Measurements from ENCODE around the gene CNOT4.

CNOT4 gene

DNA sequence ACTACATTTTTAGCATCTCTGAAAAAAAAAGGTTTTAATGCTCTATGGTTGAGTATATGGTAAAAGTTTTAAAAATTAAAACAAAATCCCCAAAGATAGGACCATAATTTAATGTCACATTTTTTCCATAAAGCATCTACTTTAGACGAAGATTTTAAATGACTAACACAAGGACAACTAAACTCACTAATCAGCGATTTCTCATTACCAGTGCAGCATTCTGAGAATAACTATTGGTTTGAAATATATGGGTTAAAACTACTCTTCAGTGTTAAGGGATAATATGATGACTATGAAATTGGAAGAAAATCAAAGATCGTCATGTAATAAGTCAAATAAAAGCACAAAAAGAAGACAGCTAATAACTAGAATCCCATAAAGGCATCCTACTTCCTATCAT is 118.4 kb downstream of the CNOT4 start:
- DNase-seq, result no peak

DNA sequence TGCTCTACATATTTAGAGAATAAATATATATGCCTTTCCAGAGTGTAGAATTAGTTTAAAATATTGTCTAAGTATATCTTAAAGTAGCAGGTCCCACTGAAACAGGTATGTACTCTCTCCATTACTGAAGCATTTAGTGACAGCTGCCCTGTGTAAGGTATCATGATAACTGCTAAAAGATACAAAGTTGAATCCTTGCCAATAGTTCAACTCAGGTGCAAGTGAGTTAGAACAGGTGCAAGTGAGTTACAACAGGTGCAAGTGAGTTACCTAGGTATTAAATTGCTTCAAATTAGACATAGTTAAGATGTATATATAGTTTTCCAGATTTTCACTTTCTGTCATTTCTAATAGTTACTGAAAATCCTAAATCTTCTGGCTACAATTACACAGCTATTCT is 119.1 kb downstream of the CNOT4 start:
- no peak for DNase-seq

DNA sequence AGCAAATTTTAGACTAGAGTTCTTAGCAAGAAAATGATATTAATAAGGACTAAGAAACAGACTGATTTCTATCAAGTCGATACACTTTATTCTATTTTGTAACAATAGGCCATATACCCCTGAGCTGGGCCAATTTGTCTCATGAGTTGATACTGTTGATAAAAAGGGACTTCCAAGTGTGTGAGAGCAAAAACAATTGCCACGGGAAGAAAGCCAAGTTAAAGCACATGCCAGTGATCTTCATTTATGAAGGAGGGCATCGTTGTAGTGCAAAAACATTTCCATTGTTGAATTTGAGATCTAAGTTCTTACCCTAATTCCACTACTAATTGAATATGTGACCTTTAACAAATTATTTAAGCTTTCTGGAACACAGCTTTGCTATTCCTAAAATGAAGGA is 119.9 kb downstream of the CNOT4 start:
- no peak for DNase-seq

DNA sequence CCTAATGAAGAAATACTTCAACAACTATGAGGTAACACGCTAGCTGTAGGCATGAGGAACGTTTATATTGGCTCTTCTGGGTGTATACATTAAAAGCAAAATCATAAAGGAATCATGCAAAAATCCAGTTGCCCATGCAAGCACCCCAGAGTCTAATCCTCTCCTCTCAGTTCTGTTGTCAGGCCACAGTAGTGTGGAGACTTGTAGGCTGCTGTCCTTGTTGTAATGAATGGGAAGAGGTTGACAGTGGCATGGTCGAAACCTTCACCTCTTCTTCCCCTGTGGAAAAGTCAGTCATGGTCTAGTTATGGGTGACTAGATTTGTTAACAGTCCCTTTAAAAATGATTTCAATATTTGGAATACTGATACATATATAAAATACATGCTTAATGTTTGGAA is 121.3 kb downstream of the CNOT4 start:
- no peak for DNase-seq

DNA sequence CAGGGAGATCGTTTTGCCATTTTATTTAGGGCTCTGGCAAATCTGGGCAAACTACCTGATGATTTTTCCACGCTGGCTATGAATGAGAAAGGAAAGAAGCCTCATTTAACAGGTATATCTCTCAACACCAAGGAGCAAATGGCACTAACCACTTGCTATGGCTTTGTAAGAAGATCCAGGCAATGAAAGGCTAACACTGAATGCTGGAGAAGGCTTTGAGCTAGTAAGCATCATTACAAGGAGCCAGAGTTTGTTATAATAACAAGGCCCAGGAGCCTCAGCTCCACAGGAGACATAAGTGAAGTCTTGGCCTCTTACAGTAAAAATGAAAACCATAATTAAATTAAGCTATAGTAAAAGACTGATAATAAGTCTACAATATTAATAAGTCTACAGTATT is 123.1 kb downstream of the CNOT4 start:
- DNase-seq, result no peak

DNA sequence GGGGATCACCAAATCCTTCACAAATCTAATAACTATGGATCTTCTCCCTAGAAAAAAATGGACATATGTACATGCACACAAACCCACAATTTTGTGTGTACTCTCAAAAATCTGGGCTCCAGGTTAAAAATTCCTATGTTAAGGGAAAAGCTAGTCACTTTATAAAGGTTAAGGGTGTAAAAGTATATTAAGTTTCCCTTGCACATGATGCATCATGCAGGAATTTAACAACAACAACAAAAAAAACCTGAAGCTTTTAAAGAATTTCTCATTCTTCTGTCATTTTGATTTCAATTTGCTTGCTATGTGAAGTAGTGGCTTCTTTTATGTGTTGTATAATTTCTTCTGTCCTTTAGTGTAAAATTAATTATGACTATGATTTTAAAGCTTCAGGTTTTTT is 123.7 kb downstream of the CNOT4 start:
- no peak for DNase-seq

DNA sequence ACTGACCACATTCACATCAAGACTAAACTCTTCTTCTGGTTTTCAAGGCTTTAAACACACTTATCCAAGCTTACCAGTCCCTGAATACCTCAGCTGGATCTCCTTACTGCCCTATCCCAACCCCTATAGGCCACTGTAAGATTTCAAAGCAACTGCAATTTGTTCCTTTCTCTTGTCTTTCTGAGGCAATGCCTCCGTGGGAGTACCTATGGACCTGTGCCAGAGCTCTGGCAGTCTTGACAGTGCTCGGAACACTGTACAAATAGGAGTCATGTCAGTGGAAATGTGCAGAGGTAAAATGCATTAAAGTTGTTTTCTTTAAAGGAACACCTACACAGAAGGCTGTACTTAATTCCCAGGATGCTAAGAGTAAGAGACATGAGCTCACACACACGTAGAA is 124.7 kb downstream of the CNOT4 start:
- no peak for DNase-seq

DNA sequence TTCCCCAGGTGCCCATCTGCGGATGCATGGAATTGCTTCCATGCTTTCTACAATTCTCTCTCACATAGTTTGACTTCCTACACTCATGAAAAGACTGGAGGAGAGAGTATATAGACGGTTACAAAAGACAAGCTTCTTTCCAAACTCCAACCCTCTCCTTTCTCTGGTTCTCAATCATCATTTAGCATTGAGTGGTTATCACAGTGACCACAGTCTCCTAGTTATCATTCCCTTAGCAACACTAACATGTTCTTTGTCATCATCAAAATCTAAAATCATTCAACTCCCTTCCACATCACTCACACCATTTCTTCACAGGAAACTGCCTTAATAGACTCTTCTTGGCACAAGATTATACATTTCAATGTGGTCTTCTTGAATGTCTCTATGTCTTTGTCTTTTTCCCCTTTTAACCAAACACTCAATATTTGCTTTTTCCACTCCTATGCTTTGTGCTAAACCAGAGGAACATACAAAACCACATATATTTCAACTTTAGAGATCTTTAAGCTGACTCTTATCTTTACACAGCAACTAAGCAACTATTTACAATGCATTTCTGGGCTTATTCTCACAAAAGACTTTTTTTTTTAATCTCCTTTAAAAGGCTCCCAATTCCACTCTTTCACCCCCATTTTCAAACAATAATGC is 126.3 kb downstream of the CNOT4 start:
- DNase-seq, result no peak

DNA sequence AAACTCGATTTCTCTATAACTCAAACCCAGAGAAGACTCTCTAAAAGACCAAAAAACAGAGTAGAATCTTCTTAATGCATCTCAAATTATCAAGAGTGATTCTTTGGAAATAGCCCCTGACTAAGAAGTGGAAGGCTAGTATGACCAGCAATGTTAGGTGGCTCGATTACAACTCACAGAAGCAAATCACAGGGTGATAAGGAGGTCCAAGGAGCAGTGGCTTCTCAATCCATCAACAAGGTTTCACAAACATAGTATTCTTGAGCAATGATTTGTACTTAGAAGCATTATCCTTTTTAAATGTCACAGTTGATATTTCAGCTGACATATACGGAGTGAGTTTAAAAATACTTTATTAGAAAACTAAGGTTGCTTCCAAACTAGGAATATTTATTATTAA is 127.7 kb downstream of the CNOT4 start:
- DNase-seq, result no peak

DNA sequence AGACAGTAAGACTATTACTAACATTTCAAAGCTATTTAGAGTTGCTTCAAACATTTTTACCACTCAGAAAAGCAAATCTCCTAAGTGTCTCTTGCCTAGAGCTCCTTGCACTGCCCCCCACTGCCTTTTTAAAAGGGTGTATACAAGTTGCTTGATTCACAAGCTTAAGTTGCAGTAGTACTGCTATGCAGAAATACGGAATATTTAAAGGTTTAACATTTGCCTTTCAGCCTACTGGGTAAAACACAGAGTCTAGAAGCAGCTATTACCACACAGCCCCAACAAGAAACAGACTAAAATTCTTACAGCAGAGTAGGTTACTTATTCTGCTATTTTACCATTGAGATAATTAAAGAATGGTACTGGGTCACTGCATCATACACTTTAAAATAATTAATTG is 128.5 kb downstream of the CNOT4 start:
- DNase-seq, result no peak

DNA sequence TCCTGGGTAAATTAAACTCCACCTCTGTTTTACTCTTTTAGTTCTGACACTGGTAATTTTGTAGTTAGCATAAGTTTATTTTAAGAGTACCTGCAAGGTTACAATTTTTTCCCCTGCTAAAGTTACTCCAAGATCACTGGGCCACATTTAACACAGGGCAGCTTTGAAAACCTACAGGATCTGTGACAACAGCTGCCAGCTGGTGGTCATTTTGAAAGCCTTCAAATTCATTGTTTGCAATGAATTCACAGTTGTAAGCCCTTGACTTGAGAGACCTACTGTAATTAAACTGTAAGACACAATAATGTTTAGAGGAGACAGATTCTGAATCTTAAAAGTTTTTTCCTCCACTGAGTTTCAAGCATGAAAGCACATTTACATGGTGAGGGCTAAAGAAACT is 129.6 kb downstream of the CNOT4 start:
- no peak for DNase-seq

DNA sequence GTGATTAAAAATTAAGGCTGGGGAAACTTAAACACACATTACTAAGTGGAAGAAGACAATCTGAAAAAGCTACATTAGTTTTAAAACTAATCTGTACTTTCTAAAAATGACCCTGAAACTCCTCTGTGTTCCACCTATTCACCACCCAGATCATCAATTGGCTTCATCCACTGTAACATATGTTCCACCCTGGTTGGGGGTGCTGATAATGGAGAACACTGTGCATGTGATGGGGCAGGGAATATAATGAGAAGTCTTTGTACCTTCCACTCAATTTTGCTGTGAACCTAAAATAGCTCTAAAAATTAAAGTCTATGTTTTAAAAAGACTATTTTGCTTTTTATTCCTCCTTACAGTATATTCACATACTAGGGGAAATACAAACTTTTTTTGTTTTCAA is 132.7 kb downstream of the CNOT4 start:
- DNase-seq, result no peak

DNA sequence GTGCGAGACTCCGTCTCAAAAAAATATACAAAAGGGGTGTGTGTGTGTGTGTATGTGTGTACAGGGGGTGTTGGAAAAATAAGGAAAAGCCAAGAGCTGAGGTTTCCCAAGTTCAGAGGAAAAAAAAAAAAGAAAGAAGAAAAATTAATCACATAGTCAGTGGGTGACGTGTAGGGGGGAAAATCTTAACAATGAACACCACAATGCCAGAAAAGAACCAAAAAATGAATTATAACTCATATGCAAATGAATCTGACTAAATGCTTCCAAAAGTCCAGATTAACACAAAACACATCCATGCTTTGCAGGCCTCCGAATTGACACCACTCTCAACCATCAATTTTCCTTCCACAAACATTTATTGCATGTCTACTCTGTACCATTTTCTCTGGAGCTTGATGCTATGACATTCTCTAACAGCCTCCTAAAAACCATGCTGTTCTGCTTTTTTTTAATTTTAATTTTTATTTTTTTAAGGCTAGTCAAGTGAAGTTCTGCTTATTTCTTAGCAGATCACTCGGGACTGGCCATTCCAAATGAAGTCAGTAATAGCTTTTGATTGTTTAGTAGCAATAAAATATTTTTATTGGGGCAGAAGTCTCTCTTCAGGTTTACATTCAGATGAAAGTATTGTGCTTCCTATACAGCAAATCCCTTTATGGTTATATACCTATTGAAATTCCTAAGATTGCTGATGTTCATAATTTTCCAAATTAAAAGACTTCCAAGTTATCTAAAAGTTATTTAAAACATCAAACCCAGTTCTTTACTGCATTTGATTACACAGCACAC is 133.8 kb downstream of the CNOT4 start:
- DNase-seq, result no peak

DNA sequence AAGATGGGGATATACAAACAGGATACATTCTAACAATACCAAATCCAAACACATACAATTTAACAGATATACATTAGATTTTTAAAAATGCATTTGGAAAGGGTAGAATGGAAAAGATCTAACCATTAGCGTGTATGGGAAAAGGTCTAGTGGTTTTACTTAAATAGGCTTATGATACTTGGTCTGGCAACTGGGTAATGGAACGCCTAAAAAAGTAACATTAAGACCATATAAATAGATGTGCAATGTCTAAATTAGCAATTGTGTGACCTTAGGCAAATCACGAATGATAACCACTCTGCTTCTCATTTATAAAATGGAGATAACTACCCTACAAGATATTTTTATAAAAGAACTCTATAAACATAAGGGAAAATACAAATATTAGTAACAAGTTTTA is 135.2 kb downstream of the CNOT4 start:
- DNase-seq, result no peak

DNA sequence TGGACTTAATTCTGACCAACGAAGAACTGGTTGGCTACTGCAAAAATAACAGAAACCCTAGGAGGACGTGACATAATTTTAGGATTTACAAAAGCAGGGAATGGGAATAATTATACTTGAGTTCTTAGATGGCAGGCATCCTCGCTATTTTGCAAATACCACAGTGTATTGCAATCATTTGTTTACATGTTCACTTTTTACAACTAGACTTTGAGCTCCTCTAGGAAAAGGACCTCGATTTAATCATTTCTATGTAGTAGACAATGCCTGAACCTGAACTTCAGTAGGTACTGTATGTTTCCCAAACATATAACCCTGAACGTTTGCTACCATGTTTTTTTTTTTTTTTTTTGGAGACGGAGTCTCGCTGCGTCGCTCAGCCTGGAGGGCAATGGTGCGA is 137.7 kb downstream of the CNOT4 start:
- DNase-seq, result no peak

DNA sequence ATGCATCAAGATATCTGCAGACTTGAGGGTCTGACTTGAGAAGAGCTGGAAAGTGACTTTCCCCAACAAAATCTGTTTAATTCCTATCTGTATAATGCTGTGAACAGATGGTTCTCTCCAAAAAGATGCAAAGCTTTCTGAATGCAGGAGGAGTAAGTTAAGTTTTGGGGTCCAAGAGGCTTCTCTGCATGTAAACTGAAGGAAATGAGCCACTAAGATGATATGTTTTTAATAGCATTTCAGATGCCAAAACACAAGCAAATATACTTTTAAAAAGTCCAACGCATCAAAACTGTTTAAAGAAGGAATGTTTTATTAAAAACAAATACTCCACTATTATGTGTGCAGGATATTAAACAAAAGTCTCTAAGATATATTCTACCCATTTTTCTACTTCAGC is 139.2 kb downstream of the CNOT4 start:
- no peak for DNase-seq

DNA sequence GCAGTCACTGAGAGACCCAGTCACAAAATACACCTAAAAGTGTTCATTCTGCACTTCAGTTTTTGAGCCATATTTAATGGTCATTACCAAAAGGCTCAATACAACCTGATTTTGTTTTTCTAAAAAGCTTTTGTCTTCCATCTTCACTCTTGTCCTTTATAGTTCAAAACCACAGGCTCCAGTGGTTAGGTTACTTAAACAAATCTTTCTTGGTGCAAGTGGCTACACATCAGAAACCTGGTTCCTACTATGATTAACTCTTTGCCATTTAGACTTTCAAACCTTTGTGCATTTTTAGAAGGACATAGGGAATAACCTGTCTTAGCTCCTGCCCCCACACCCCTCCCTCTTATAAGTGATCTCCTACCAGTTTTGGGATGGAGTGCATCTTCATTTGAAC is 140.5 kb downstream of the CNOT4 start:
- DNase-seq, result no peak

DNA sequence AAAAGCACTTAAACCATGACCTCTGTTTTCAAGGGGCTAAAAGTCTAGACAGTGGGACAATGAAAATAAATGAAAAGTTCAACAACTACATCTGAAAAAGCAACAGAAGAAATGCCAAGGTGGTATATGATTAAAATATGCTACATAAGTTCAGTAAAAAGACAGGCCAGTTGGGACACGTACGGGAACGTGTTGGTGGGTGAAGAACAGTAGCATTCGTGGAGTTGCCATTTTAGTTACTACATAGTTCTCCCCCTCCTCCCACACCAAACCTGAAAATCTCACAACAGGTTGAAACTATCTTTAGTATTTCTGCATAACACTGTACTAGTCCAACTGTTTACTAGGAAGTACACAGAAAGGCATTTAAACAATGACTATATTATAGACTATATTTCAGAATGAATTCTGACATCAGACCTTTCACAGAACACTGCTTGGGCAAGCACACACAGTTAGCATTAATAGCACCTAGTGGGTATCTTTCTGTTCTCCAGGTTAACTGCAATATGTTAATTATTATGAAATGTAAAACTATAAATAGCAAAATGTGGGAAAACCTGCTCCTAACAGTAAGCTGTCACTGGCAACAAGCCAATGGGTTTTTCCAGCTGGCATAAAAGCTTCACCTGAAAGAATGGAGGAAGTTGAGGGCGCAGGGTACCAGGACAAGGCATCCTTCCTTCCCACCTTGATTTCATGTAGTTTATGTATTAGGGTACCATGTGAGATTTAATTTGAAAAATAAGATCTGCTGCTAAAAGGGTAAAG is 141.3 kb downstream of the CNOT4 start:
- DNase-seq, result no peak

DNA sequence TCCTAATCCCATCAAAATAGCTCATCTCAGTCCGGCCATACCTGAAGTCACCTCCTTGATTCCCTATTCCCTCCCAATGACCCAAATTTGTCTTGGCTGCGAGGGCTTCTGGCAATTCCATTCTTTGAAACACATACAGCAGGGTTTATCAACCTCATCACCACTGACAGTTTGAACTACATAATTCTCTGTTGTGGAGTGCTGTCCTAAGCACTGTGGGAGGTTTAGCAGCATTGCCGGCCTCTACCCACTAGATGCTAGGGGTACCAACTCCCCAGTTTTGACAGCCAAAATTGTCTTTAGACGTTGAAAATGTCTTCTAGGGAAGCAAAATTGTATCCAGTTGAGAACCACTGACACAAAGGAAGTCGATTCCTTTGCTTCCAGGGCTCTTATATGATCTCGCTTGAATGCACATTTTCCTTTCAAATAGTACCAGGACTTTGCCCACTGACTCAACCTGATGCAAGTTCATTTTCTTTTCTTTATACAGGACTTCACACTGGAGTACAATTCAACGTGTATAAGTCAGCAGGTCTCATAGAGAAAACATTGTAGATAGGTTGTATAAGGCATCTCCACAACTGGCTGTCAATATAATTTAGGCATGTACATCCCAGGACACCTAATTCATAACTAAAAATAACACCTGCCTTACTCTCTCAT is 142.9 kb downstream of the CNOT4 start:
- DNase-seq, result no peak

DNA sequence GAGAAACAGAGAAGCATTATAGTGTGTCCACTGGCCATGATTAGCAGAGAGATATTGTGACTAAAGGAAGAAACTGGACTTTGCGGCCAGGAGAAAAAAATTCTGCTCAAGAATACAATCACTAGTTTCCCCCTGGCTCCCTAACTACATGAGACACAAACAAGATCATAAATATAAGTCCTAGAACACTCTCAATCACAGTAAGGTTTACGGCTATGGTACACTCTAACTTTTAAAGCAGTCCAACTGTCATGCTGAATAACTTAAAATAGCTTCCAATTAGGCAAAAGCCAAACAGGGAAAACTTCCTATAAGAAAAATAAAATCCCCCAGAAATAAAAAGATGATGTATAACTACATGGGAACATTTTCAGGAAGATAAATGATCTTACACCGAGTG is 144.2 kb downstream of the CNOT4 start:
- no peak for DNase-seq

DNA sequence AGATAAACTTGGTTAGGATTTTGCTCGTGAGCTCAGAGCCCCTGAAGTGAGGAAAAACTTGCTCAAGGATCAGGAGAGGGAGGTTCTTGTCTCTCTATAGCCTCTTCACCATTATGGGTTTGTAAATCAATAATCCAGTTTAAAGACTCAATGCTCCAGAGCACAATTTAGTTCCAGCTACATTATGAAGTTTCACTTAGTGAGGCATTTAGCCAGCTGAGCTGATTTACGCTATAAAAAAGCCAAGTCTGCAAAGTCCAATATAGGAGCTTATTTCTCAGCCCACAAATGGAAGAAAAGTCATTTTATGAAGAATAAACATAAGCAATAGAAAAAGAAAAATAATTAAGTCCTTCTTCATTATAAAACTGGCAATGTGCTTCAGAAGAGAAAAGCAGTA is 145.7 kb downstream of the CNOT4 start:
- DNase-seq, result no peak

DNA sequence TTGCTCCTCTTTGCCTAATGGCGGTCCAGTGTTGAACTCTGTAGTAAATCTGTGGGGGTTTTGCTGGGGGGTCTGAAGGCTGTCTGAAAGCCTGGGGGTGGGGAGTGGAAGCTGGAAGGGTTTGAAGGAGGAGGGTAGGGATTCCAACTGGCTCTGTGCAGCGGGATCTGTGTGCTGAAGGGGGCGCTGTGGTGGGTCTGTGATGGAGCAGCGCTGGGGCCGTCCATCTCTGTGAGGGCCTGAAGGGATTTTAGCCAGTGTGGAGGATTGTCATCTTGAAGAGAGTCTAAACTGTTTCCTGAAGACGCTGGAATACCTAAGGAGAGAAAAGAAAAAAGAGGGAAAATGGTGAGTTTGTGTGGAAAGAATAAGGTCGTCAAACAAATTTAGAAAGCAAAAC is 147.0 kb downstream of the CNOT4 start:
- DNase-seq, result no peak

DNA sequence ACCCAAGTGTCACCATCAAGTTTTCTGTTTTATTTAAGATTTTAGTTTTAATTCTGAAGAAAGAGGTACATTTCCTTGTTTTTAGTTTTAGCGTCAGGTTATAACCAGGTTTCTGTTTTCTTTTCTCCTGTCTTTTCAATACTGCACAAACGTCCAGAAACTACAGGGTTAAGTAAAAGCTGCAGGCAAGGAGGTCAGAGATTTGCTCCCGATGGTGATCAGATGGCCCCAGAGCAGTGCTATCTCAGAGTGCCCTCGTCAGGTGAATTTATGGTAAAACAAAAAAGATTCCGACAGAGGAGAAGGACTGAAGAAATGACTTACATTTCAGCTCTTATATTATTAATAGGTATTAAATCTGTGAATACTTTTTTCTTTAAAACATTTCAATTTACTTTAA is 148.1 kb downstream of the CNOT4 start:
- DNase-seq, result no peak

DNA sequence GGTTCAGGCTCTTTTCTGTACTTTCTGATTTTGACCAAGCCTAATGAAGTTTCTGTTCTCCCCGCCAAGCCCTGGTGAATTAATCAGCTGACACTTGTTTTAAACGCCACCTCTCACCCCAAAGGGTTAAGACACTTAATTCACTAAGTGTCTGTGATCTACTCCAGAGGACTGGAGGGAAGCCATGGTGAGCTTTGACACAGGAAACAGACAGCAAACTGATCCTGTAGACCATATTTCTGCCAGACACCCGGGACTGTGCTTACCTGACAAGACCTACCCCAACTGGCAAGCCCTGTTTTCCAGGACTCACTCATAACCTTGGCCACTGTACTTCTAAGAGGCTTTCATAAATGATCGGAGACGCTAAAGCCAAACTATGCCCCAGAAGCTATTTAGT is 150.3 kb downstream of the CNOT4 start:
- DNase-seq, result no peak
